GM12892 (cell line): ENCODE data around the gene GPR107.

Experiments
- DNase-seq: peaks from one replicate; pipeline ENCODE4 v3.0.0; 2011; ENCODE audit not compliant: insufficient read length
- FAIRE-seq: peaks from 2 replicates; lab custom pipeline; 2011; peaks lifted over from hg19 to GRCh38; lab: Jason Lieb, UNC
- POLR2A ChIP-seq: IDR thresholded peaks from 2 replicates; pipeline ENCODE4 v1.6.1; 2011; ENCODE audit warnings: low read depth, low read length, control low read depth
- POLR2AphosphoS5 ChIP-seq: IDR thresholded peaks from 2 replicates; pipeline ENCODE4 v1.6.1; 2011; ENCODE audit warnings: low read depth, low read length, control low read depth
- TAF1 ChIP-seq: IDR thresholded peaks from 2 replicates; pipeline ENCODE4 v1.6.1; 2011; ENCODE audit warnings: low read depth, mild to moderate bottlenecking, control low read depth, low read length, borderline replicate concordance

GPR107 gene

GRCh38 chr9:130185490-130186031, 131.9 kb downstream of the GPR107 start:
- FAIRE-seq (no peak), DNase-seq (no peak)
- TF ChIP-seq POLR2A (no peak), TAF1 (no peak), POLR2AphosphoS5 (no peak)

GRCh38 chr9:130186051-130186450, 132.3 kb downstream of the GPR107 start:
- DNase-seq (no peak), FAIRE-seq (no peak)
- TF ChIP-seq POLR2AphosphoS5 (no peak), TAF1 (no peak), POLR2A (no peak)

- DNase-seq (no peak), FAIRE-seq (no peak)
- TF ChIP-seq POLR2AphosphoS5, result no peak
- TF ChIP-seq TAF1, result no peak
- TF ChIP-seq POLR2A, result no peak
Observed at GRCh38 chr9:130186839-130187522, 133.3 kb downstream of the GPR107 start.

DNA sequence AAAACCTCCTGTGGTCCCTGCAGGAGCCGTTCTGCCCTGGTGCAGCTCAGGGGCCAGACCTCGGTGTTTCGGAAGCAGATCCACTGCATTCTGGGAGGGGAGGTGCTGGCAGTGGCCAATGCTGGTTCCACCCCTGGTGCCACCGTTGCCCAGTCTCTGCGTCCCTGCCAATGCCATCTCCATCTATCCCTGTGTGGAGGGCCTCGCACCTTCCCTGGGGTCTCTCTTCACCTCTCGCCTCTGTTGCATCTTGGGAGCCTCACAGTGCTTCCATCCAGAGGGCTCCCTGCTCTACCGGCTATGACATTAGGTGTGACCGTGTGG, 133.8 kb downstream of the GPR107 start:
- DNase-seq (no peak), FAIRE-seq (no peak)
- no peak for TF ChIP-seq POLR2A
- no peak for TF ChIP-seq TAF1
- TF ChIP-seq POLR2AphosphoS5, result no peak

GRCh38 chr9:130188860-130189481, 135.3 kb downstream of the GPR107 start:
- no peak for DNase-seq
- FAIRE-seq, result no peak
- TF ChIP-seq TAF1 (no peak), POLR2A (no peak), POLR2AphosphoS5 (no peak)
